Uterus (tissue), 2 donors: ENCODE results near the gene SRRM1.

Experiments
- POLR2A ChIP-seq, 2 donors: fragments of 450-650 bp; IDR thresholded peaks; one replicate each; pipeline ENCODE4 v1.6.1; 2016; ENCODE audit warnings: antibody characterized with exemption in 2 of 2, mild to moderate bottlenecking in 1 of 2, moderate library complexity in 1 of 2
- TF ChIP-seq, protein P1 (sequence below), 4 experiments: fragments of 200-600 bp in 2 of 4; fragments of 450-650 bp in 2 of 4; sonication (generic) in 2 of 4; IDR thresholded peaks; one replicate each; pipeline ENCODE4 v1.5.1; 2016 to 2019; ENCODE audit warnings: antibody characterized with exemption in 4 of 4, mild to moderate bottlenecking in 2 of 4, moderate library complexity in 1 of 4

DNA sequence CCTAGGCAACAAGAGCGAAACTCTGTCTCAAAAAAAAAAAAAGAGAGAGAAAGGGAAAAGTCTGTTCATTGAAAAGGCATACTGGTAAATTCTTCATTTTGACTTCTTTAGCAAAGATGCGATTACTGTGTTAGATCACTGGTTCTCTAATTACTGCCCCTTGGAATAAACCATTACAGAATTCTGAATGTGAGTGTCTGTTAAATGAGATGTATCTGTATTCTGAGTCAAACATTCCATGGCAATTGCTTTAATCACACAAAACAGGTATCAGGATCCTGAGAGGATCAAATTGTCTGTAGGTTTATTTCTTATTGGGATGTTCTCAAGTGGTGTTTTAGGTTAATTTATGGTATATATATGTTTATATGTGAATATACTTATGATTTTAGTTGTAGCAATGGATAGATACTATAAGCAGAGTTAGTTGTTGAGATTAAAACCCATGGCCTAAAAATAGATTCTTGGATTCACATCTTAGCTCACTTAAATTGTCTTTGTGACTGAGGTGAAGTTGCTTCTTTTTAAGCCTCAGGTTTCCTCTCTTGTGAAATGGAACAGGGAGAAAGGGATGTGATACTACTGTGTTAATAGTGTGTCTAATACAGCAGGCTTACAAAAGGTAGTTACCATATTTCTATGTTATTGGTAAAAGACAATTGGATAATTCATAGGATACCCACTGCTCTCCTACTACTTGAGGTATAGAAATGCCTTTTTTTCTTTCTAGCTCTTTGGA lies 16.2 kb downstream of the SRRM1 start:
- TF ChIP-seq, protein P1, sequence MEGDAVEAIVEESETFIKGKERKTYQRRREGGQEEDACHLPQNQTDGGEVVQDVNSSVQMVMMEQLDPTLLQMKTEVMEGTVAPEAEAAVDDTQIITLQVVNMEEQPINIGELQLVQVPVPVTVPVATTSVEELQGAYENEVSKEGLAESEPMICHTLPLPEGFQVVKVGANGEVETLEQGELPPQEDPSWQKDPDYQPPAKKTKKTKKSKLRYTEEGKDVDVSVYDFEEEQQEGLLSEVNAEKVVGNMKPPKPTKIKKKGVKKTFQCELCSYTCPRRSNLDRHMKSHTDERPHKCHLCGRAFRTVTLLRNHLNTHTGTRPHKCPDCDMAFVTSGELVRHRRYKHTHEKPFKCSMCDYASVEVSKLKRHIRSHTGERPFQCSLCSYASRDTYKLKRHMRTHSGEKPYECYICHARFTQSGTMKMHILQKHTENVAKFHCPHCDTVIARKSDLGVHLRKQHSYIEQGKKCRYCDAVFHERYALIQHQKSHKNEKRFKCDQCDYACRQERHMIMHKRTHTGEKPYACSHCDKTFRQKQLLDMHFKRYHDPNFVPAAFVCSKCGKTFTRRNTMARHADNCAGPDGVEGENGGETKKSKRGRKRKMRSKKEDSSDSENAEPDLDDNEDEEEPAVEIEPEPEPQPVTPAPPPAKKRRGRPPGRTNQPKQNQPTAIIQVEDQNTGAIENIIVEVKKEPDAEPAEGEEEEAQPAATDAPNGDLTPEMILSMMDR (IDR thresholded peaks at IDR 0.05) = no peak
- no peak for TF ChIP-seq POLR2A (IDR thresholded peaks at IDR 0.05)
